KOPT-K1 (cell line): ENCODE results near the gene DNAJC5.
"Not testable (repeated sequence)": the region's sequence is repeated elsewhere in the genome, so short reads cannot be mapped to it uniquely, and the experiment has no call there.

Experiments
- H3K27ac ChIP-seq: fragments of 200-600 bp; sonication (generic); 2 replicates; pipeline ENCODE4 v1.5.1; 2016; ENCODE audit warnings: antibody characterized with exemption, mild to moderate bottlenecking, low read depth, low read length; ENCODE audit not compliant: poor library complexity, severe bottlenecking
- H3K36me3 ChIP-seq: fragments of 200-600 bp; sonication (generic); 2 replicates; pipeline ENCODE4 v1.5.1; 2017; ENCODE audit warnings: antibody characterized with exemption, mild to moderate bottlenecking, low read length, moderate library complexity; ENCODE audit not compliant: insufficient read depth
- H3K9me3 ChIP-seq: fragments of 200-600 bp; sonication (generic); 2 replicates; pipeline ENCODE4 v1.5.1; 2017; ENCODE audit warnings: antibody characterized with exemption, low read length, mild to moderate bottlenecking; ENCODE audit not compliant: insufficient read depth, poor library complexity, severe bottlenecking

DNAJC5 gene

GRCh38 chr20:63857764-63858392, 37.0 kb upstream of the DNAJC5 start:
- H3K27ac ChIP-seq: no peak overlapping the region

GRCh38 chr20:63858393-63859165, 36.3 kb upstream of the DNAJC5 start:
- Histone ChIP-seq H3K27ac (peak overlapping the region; percentile 25), H3K9me3 (no peaks in the 10 kb centered on the region), H3K36me3 (peaks cover 17% of the 10 kb centered on the region; the same call in 1 of the 2 replicates)

More at GRCh38 chr20:63857764-63858392, 37.0 kb upstream of the DNAJC5 start:
- H3K36me3 ChIP-seq: peaks cover 12% of the 10 kb centered on the region; the same call in 1 of the 2 replicates
- H3K9me3 ChIP-seq: no peaks in the 10 kb centered on the region

GRCh38 chr20:63859166-63859699, 35.7 kb upstream of the DNAJC5 start:
- H3K27ac ChIP-seq: no peak overlapping the region
- H3K9me3 ChIP-seq: no peaks in the 10 kb centered on the region
- peaks cover 17% of the 10 kb centered on the region; the same call in 1 of the 2 replicates for H3K36me3 ChIP-seq

- Histone ChIP-seq H3K36me3 (peaks cover 17% of the 10 kb centered on the region; the same call in 1 of the 2 replicates), H3K27ac (no peak overlapping the region)
These were observed 34.4 kb upstream of the DNAJC5 start for GRCh38 chr20:63860325-63861051.

GRCh38 chr20:63861365-63861934, 33.5 kb upstream of the DNAJC5 start, which contains the start of gene ABHD16B:
Gene ABHD16B (plus strand): TSS chr20:63861498. CDS start chr20:63861541, 43 bp downstream.
- Histone ChIP-seq H3K9me3 (no peaks in the 10 kb centered on the region), H3K27ac (no peak within 1 kb of the TSS), H3K36me3 (peaks cover 17% of the 10 kb centered on the region; the same call in 1 of the 2 replicates)

More at GRCh38 chr20:63860325-63861051, 34.4 kb upstream of the DNAJC5 start:
- no peaks in the 10 kb centered on the region for H3K9me3 ChIP-seq

- Histone ChIP-seq H3K9me3 (no peaks in the 10 kb centered on the region), H3K36me3 (peaks cover 17% of the 10 kb centered on the region; the same call in 1 of the 2 replicates), H3K27ac (no peak overlapping the region)
These were observed 32.7 kb upstream of the DNAJC5 start for GRCh38 chr20:63861981-63862901.

- Histone ChIP-seq H3K27ac (peak overlapping the region; percentile 70), H3K9me3 (no peaks in the 10 kb centered on the region), H3K36me3 (peaks cover 17% of the 10 kb centered on the region; the same call in 1 of the 2 replicates)
These were observed 31.7 kb upstream of the DNAJC5 start for GRCh38 chr20:63863021-63863797.

GRCh38 chr20:63863798-63864544, 31.0 kb upstream of the DNAJC5 start:
- Histone ChIP-seq H3K27ac (peak overlapping the region; percentile 70), H3K9me3 (no peaks in the 10 kb centered on the region), H3K36me3 (peaks cover 21% of the 10 kb centered on the region; the same call in 1 of the 2 replicates)

GRCh38 chr20:63864545-63864977, 30.4 kb upstream of the DNAJC5 start:
- Histone ChIP-seq H3K36me3 (peaks cover 27% of the 10 kb centered on the region; the same call in 1 of the 2 replicates), H3K27ac (peak overlapping the region; percentile 70), H3K9me3 (no peaks in the 10 kb centered on the region)

GRCh38 chr20:63864978-63865640, 29.8 kb upstream of the DNAJC5 start, which contains the start of gene TPD52L2:
Gene TPD52L2 (plus strand): TSS chr20:63865270. CDS start chr20:63865366, 96 bp downstream.
- peaks cover 33% of the 10 kb centered on the region; the same call in 1 of the 2 replicates for H3K36me3 ChIP-seq

GRCh38 chr20:63867042-63867441, 27.9 kb upstream of the DNAJC5 start:
- not testable (repeated sequence) for H3K9me3 ChIP-seq, H3K27ac ChIP-seq
- H3K36me3 ChIP-seq: peaks cover 41% of the 10 kb centered on the region; the same call in 1 of the 2 replicates

More at GRCh38 chr20:63864978-63865640, 29.8 kb upstream of the DNAJC5 start, which contains the start of gene TPD52L2:
- Histone ChIP-seq H3K9me3 (no peaks in the 10 kb centered on the region), H3K27ac (peak within 1 kb of the TSS; percentile 70)

GRCh38 chr20:63868264-63868663, 26.7 kb upstream of the DNAJC5 start:
- no peak overlapping the region for H3K27ac ChIP-seq

More at GRCh38 chr20:63868264-63868663, 26.7 kb upstream of the DNAJC5 start:
- H3K9me3 ChIP-seq: no peaks in the 10 kb centered on the region
- peaks cover 40% of the 10 kb centered on the region; the same call in 1 of the 2 replicates for H3K36me3 ChIP-seq
